ENCODE measurements around the gene TFB2M.

GRCh38 chr1:246613096-246613758, 47.2 kb upstream of the TFB2M start:
- no peak for TF ChIP-seq CTCF (IDR thresholded peaks at IDR 0.05; ENCODE audit: insufficient read depth, low read depth, low read length)
- no peak for TF ChIP-seq EZH2 (IDR thresholded peaks at IDR 0.05; ENCODE audit: insufficient read depth, low read length)
